ENCODE data around the gene CNGA1. TPM values are rescaled to one million over a fixed set of nuclear protein-coding genes. Genes with fewer than 3 reads are reported as not detected.

The CNGA1 gene
- total and polyA plus RNA-seq, 3 donors from 2014 or later, result 0.28 to 1.7 (median 0.47) TPM

- Histone ChIP-seq H3K27ac (no peak overlapping the region), H3K9me3 (no peaks in the 10 kb centered on the region), H3K36me3 (ENCODE audit: low read depth, missing control alignments) (no peaks in the 10 kb centered on the region), H3K27me3 (no peaks in the 10 kb centered on the region), H3K4me1 (no peaks in the 10 kb centered on the region), H3K4me3 (no peak overlapping the region)
- DNase-seq, result no peak
- 36 to 53% methylated on average over 2 of the region's 2 CpGs for WGBS, 2 donors
- TF ChIP-seq, protein P1, sequence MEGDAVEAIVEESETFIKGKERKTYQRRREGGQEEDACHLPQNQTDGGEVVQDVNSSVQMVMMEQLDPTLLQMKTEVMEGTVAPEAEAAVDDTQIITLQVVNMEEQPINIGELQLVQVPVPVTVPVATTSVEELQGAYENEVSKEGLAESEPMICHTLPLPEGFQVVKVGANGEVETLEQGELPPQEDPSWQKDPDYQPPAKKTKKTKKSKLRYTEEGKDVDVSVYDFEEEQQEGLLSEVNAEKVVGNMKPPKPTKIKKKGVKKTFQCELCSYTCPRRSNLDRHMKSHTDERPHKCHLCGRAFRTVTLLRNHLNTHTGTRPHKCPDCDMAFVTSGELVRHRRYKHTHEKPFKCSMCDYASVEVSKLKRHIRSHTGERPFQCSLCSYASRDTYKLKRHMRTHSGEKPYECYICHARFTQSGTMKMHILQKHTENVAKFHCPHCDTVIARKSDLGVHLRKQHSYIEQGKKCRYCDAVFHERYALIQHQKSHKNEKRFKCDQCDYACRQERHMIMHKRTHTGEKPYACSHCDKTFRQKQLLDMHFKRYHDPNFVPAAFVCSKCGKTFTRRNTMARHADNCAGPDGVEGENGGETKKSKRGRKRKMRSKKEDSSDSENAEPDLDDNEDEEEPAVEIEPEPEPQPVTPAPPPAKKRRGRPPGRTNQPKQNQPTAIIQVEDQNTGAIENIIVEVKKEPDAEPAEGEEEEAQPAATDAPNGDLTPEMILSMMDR (IDR thresholded peaks at IDR 0.05), result no peak
- TF ChIP-seq POLR2A (IDR thresholded peaks at IDR 0.05), result no peak
- intact Hi-C loops (cut with DNase I; ENCODE audit: low total_unique reads), result no loop called here
These were observed 8.5 kb upstream of the CNGA1 start for GRCh38 chr4:48025005-48025404.

- no peaks in the 10 kb centered on the region for H3K36me3 ChIP-seq (ENCODE audit: low read depth, missing control alignments)
- 84 to 85% methylated on average over 4 of the region's 4 CpGs for WGBS, 2 donors
These were observed 8.0 kb upstream of the CNGA1 start for GRCh38 chr4:48024522-48024921.

DNA sequence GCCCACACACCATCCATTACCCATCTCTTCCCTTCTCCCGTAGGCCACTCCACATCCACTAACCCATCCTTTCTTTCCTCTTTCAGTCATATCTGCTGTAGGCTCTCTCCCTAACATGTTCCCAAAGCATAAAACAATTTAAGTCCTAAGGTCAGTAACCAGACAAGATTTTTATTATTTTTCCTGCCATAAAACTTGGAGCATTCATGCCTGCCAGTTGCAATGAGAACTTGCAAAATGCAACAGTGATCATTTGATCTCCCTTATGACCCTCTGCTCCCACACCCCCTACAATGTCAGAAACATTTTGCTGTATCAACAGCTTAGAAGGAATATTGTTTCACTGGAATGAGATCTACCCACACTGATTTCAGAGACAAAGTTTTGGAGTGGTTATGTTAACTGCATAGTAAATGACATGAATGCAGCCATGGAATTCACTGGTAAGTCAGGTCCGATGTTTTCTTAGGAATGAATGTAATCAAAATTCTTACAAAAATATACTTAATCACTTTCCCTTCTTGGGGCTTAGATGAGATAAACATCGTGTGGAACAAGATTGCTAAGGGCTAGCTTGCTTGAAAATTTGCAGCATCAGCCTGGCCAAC is 5.8 kb upstream of the CNGA1 start:
- H3K27ac ChIP-seq, result no peak overlapping the region

More at GRCh38 chr4:48024522-48024921, 8.0 kb upstream of the CNGA1 start:
- TF ChIP-seq, protein P1 (IDR thresholded peaks at IDR 0.05), result no peak
- TF ChIP-seq POLR2A (IDR thresholded peaks at IDR 0.05), result no peak
- DNase-seq, result no peak
- Histone ChIP-seq H3K4me3 (no peak overlapping the region), H3K27ac (no peak overlapping the region), H3K4me1 (no peaks in the 10 kb centered on the region), H3K27me3 (no peaks in the 10 kb centered on the region), H3K9me3 (no peaks in the 10 kb centered on the region)
- intact Hi-C loops (cut with DNase I; ENCODE audit: low total_unique reads), result no loop called here

DNA sequence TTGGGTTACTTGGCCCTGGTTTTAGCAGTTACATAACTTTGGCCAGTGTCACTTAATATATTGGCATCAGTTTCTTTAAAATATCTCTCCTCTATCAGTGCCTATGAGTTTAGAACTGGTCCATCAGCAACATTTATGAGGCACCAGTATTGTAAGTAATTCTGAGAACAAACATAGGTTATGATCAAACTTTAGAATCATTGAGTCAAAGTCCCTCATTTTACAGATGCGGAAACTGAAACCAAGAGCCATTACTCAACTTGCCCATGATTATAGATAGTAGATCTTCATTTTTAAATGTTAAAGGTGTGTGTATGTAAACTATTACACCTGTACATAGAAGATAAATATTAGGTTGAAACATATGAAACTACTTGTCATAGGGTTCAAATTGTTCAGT is 4.6 kb upstream of the CNGA1 start:
- 20 to 98% methylated on average over 1 of the region's 1 CpG for WGBS, 2 donors
- intact Hi-C loops (cut with DNase I; ENCODE audit: low total_unique reads), result no loop called here
- Histone ChIP-seq H3K27ac (no peak overlapping the region), H3K4me1 (no peaks in the 10 kb centered on the region), H3K4me3 (no peak overlapping the region), H3K27me3 (no peaks in the 10 kb centered on the region), H3K36me3 (ENCODE audit: low read depth, missing control alignments) (no peaks in the 10 kb centered on the region), H3K9me3 (no peaks in the 10 kb centered on the region)
- TF ChIP-seq, protein P1 (IDR thresholded peaks at IDR 0.05), result no peak
- TF ChIP-seq POLR2A (IDR thresholded peaks at IDR 0.05), result no peak
- DNase-seq, result no peak

More for the DNA sequence above, 5.8 kb upstream of the CNGA1 start:
- 59 to 63% methylated on average over 3 of the region's 3 CpGs for WGBS, 2 donors
- DNase-seq, result no peak
- Histone ChIP-seq H3K4me3 (no peak overlapping the region), H3K36me3 (ENCODE audit: low read depth, missing control alignments) (no peaks in the 10 kb centered on the region), H3K27me3 (no peaks in the 10 kb centered on the region), H3K9me3 (no peaks in the 10 kb centered on the region), H3K4me1 (no peaks in the 10 kb centered on the region)
- intact Hi-C loops (cut with DNase I; ENCODE audit: low total_unique reads), result no loop called here
- no peak for TF ChIP-seq POLR2A (IDR thresholded peaks at IDR 0.05)
- TF ChIP-seq, protein P1 (IDR thresholded peaks at IDR 0.05), result no peak

DNA sequence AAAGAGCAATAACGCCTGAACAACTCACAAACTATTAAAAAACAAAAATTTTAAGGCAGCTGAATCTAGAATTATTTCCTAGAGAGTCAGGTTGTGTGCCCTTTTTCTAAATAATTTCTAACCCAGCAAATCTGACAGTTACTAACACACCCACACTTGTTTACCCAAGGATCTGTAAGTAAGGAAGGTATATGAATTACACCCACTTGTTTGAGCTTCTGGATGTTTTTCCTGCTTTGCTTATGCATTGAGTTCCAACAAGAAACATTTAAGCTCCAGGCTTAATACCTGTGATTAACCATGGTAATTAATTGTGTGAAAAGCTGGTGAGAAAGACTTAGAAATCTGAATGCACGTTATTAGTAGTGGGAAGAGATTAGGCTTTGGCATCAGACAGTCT is 1.6 kb upstream of the CNGA1 start:
- Histone ChIP-seq H3K27me3 (no peaks in the 10 kb centered on the region), H3K4me1 (no peaks in the 10 kb centered on the region), H3K4me3 (no peak overlapping the region), H3K27ac (no peak overlapping the region), H3K9me3 (no peaks in the 10 kb centered on the region), H3K36me3 (ENCODE audit: low read depth, missing control alignments) (no peaks in the 10 kb centered on the region)
- intact Hi-C loops (cut with DNase I; ENCODE audit: low total_unique reads), result no loop called here
- TF ChIP-seq, protein P1 (IDR thresholded peaks at IDR 0.05), result no peak
- TF ChIP-seq POLR2A (IDR thresholded peaks at IDR 0.05), result no peak
- WGBS, 2 donors, result 55 to 67% methylated on average over 2 of the region's 2 CpGs
- DNase-seq, result no peak

Measured in testis (tissue), 3 donors.